IMR-90 (cell line): ENCODE data around the gene ZNF236. TPM values are rescaled to one million over a fixed set of nuclear protein-coding genes. Genes with fewer than 3 reads are reported as not detected.

Experiments
- ATAC-seq: fragments of 200-7000 bp; cut with Tn5 transposase; 2 replicates; pipeline ENCODE4 v1.9.1; 2020; ENCODE audit warnings: low read depth, mild to moderate bottlenecking, moderate library complexity
- BruUV-seq: library from RNA; stranded (reverse); fragments of 400-500 nt; replicated peaks from 2 replicates; lab custom pipeline; 2021; lab: Mats Ljungman, UMichigan
- CTCF ChIA-PET: fragments of 300-600 bp; formaldehyde crosslinking; extraction: SDS; loops from one replicate; lab custom pipeline; 2021; ENCODE audit warnings: antibody characterized with exemption; lab: Yijun Ruan, JAX
- POLR2A ChIA-PET: fragments of 300-600 bp; sonication (Branson Sonifier 250); formaldehyde crosslinking; loops from one replicate; lab custom pipeline; 2022; ENCODE audit warnings: antibody characterized with exemption; ENCODE audit not compliant: unreplicated experiment; lab: Charles Lee
- DNase-seq: peaks from one replicate; pipeline ENCODE4 v3.0.0; 2013
- H2AFZ ChIP-seq: replicated peaks from 2 replicates; pipeline ENCODE3; 2013; ENCODE audit warnings: low read length, mild to moderate bottlenecking; ENCODE audit not compliant: poor library complexity
- H2AK5ac ChIP-seq: 2 replicates; pipeline ENCODE4 v1.6.1; 2013; ENCODE audit warnings: low read depth, low read length, inconsistent platforms
- H2AK9ac ChIP-seq: replicated peaks from 2 replicates; pipeline ENCODE3; 2013; ENCODE audit warnings: mild to moderate bottlenecking, low read depth, low read length, moderate library complexity; ENCODE audit not compliant: poor library complexity
- H2BK120ac ChIP-seq: 2 replicates; pipeline ENCODE4 v1.6.1; 2013; ENCODE audit warnings: low read depth, low read length, inconsistent platforms
- H2BK15ac ChIP-seq: 3 replicates; pipeline ENCODE4 v1.6.1; 2013; ENCODE audit warnings: low read depth, low read length, inconsistent platforms
- H2BK20ac ChIP-seq: 2 replicates; pipeline ENCODE4 v1.6.1; 2013; ENCODE audit warnings: low read depth, mild to moderate bottlenecking, inconsistent platforms, low read length, moderate library complexity
- H2BK5ac ChIP-seq: 2 replicates; pipeline ENCODE4 v1.6.1; 2013; ENCODE audit warnings: mild to moderate bottlenecking, low read depth, low read length, inconsistent platforms; ENCODE audit not compliant: poor library complexity, severe bottlenecking
- H3K14ac ChIP-seq: replicated peaks from 2 replicates; pipeline ENCODE4 v1.6.1; 2013; ENCODE audit warnings: low read depth, low read length, inconsistent platforms
- H3K18ac ChIP-seq: 2 replicates; pipeline ENCODE4 v1.6.1; 2013; ENCODE audit warnings: low read depth, low read length, control low read depth
- H3K23ac ChIP-seq: 2 replicates; pipeline ENCODE4 v1.6.1; 2013; ENCODE audit warnings: low read depth, low read length, inconsistent platforms
- H3K27ac ChIP-seq: 2 replicates; pipeline ENCODE4 v1.5.1; 2013; ENCODE audit warnings: mild to moderate bottlenecking, control low read depth, low read length; ENCODE audit not compliant: insufficient read depth
- H3K27me3 ChIP-seq: 2 replicates; pipeline ENCODE4 v1.6.1; 2013; ENCODE audit warnings: low read length; ENCODE audit not compliant: control insufficient read depth, insufficient read depth
- H3K36me3 ChIP-seq: 2 replicates; pipeline ENCODE4 v1.6.1; 2013; ENCODE audit warnings: low read length, mixed read lengths; ENCODE audit not compliant: control insufficient read depth, insufficient read depth
- H3K4ac ChIP-seq: 2 replicates; pipeline ENCODE4 v1.6.1; 2013; ENCODE audit warnings: low read depth, low read length, inconsistent platforms
- H3K4me1 ChIP-seq: 2 replicates; pipeline ENCODE4 v1.6.1; 2013; ENCODE audit warnings: low read length, mixed read lengths; ENCODE audit not compliant: control insufficient read depth, insufficient read depth
- H3K4me2 ChIP-seq: 2 replicates; pipeline ENCODE4 v1.6.1; 2013; ENCODE audit warnings: low read depth, mild to moderate bottlenecking, control low read depth, low read length, moderate library complexity
- H3K4me3 ChIP-seq: 2 replicates; pipeline ENCODE4 v1.5.1; 2013; ENCODE audit warnings: low read depth, mild to moderate bottlenecking, control low read depth, low read length, moderate library complexity; ENCODE audit not compliant: insufficient read depth
- H3K56ac ChIP-seq: 2 replicates; pipeline ENCODE4 v1.6.1; 2013; ENCODE audit warnings: low read length, inconsistent platforms; ENCODE audit not compliant: insufficient read depth; ENCODE audit errors: extremely low read depth
- H3K79me1 ChIP-seq, 2 experiments: 2 replicates each; pipeline ENCODE4 v1.6.1; 2013; ENCODE audit warnings: low read length in 2 of 2, inconsistent platforms in 1 of 2, low read depth in 1 of 2
- H3K9ac ChIP-seq: 2 replicates; pipeline ENCODE4 v1.6.1; 2013; ENCODE audit warnings: low read depth, low read length, control low read depth
- H3K9me1 ChIP-seq: 2 replicates; pipeline ENCODE4 v1.6.1; 2013; ENCODE audit warnings: low read length, inconsistent platforms; ENCODE audit not compliant: insufficient read depth
- H3K9me3 ChIP-seq: 2 replicates; pipeline ENCODE4 v1.6.1; 2013; ENCODE audit warnings: low read length; ENCODE audit not compliant: control insufficient read depth, insufficient read depth
- H4K20me1 ChIP-seq: 2 replicates; pipeline ENCODE4 v1.6.1; 2013; ENCODE audit warnings: low read length, inconsistent platforms; ENCODE audit not compliant: insufficient read depth
- H4K5ac ChIP-seq: 2 replicates; pipeline ENCODE4 v1.6.1; 2013; ENCODE audit warnings: mild to moderate bottlenecking, low read depth, low read length, control low read depth
- H4K8ac ChIP-seq, 2 experiments: 2 replicates each; pipeline ENCODE4 v1.6.1; 2013; ENCODE audit warnings: low read depth in 2 of 2, low read length in 2 of 2, control low read depth in 1 of 2, inconsistent platforms in 1 of 2
- H4K91ac ChIP-seq: 2 replicates; pipeline ENCODE4 v1.6.1; 2013; ENCODE audit warnings: low read depth, low read length, inconsistent platforms; ENCODE audit not compliant: insufficient read depth
- BHLHE40 ChIP-seq: fragments of 150-350 bp; IDR thresholded peaks from 2 replicates; pipeline ENCODE4 v1.6.1; 2016; ENCODE audit warnings: mild to moderate bottlenecking, low read depth, low read length
- CEBPB ChIP-seq: IDR thresholded peaks from 2 replicates; pipeline ENCODE4 v1.6.1; 2012; ENCODE audit warnings: low read depth, low read length, improper control_type of control experiment
- CHD1 ChIP-seq: IDR thresholded peaks from 2 replicates; pipeline ENCODE4 v1.6.1; 2012; ENCODE audit warnings: low read depth, low read length, improper control_type of control experiment
- FOS ChIP-seq: fragments of 150-350 bp; IDR thresholded peaks from 2 replicates; pipeline ENCODE4 v1.6.1; 2016; ENCODE audit warnings: low read depth, low read length
- MAFK ChIP-seq: IDR thresholded peaks from 2 replicates; pipeline ENCODE4 v1.6.1; 2012; ENCODE audit warnings: low read depth, low read length, improper control_type of control experiment
- MAZ ChIP-seq: IDR thresholded peaks from 2 replicates; pipeline ENCODE4 v1.6.1; 2012; ENCODE audit warnings: low read depth, mild to moderate bottlenecking, low read length, improper control_type of control experiment, moderate library complexity, borderline replicate concordance
- MXI1 ChIP-seq: IDR thresholded peaks from 2 replicates; pipeline ENCODE4 v1.6.1; 2012; ENCODE audit warnings: low read depth, mild to moderate bottlenecking, low read length, moderate library complexity, borderline replicate concordance
- NFE2L2 ChIP-seq: fragments of 150-350 bp; IDR thresholded peaks from 2 replicates; pipeline ENCODE4 v1.6.1; 2016; ENCODE audit warnings: low read depth, mild to moderate bottlenecking, low read length
- POLR2A ChIP-seq: IDR thresholded peaks from 2 replicates; pipeline ENCODE4 v1.6.1; 2012; ENCODE audit warnings: mild to moderate bottlenecking, low read depth, low read length
- RAD21 ChIP-seq: IDR thresholded peaks from 2 replicates; pipeline ENCODE4 v1.6.1; 2012; ENCODE audit warnings: low read length, improper control_type of control experiment
- RFX5 ChIP-seq: IDR thresholded peaks from 2 replicates; pipeline ENCODE4 v1.8.0; 2012; ENCODE audit warnings: low read depth, mild to moderate bottlenecking, low read length, moderate library complexity
- SMC3 ChIP-seq: fragments of 150-350 bp; IDR thresholded peaks from 2 replicates; pipeline ENCODE4 v1.6.1; 2016; ENCODE audit warnings: low read depth, mild to moderate bottlenecking, antibody characterized with exemption, low read length, moderate library complexity
- WGBS, 2 experiments: methylation state at CpG; one replicate each; pipeline versions ENCODE4 v1.1.5 to v1.1.7; 2013; ENCODE audit warnings: missing lambda C conversion rate in 2 of 2; ENCODE audit not compliant: insufficient read length in 1 of 2; ENCODE audit errors: extremely low coverage in 2 of 2; 5-methylcytosine and 5-hydroxymethylcytosine counted together
- dilution Hi-C: fragments of 300-500 bp; cut with HindIII; formaldehyde crosslinking; loops from one replicate; pipeline ENCODE4 v1.14.3; 2018; ENCODE audit warnings: low sequenced_read_pairs; ENCODE audit not compliant: unreplicated experiment
- in situ Hi-C: fragments of 300-500 bp; cut with MboI; formaldehyde crosslinking; loops from 3 replicates; pipeline ENCODE4 v1.14.3; 2019; ENCODE audit warnings: low sequenced_read_pairs, inconsistent platforms, mixed read lengths
- intact Hi-C: fragments of 100-400 bp; cut with micrococcal nuclease; formaldehyde crosslinking; loops from 2 replicates; pipeline ENCODE4 v1.10.0; 2022
- polyA plus RNA-seq, 3 experiments: library from polyadenylated mRNA; depleted of rRNA; stranded (reverse); fragments of >200 nt; gene quantifications; 2 replicates each; pipeline ENCODE4 v1.2.3, GENCODE V29; 2012; ENCODE audit warnings: low replicate concordance in 1 of 3
- total RNA-seq: library from RNA; depleted of rRNA; stranded (reverse); fragments of >200 nt; gene quantifications from 2 replicates; pipeline ENCODE4 v1.2.3, GENCODE V29; 2012
- TF ChIP-seq, protein P1 (sequence below): conservative IDR thresholded peaks from 2 replicates; pipeline ENCODE4 v1.5.1; 2012; ENCODE audit warnings: mild to moderate bottlenecking, low read depth, low read length, improper control_type of control experiment
- TF ChIP-seq, protein P2 (sequence below): fragments of 150-350 bp; IDR thresholded peaks from 2 replicates; pipeline ENCODE4 v1.6.1; 2016; ENCODE audit warnings: low read depth, mild to moderate bottlenecking, low read length, moderate library complexity, borderline replicate concordance

Gene ZNF236
- total and polyA plus RNA-seq, 2 of the 4 experiments (the other 2 are of a cell fraction), result 3.6 to 9.7 TPM

DNA sequence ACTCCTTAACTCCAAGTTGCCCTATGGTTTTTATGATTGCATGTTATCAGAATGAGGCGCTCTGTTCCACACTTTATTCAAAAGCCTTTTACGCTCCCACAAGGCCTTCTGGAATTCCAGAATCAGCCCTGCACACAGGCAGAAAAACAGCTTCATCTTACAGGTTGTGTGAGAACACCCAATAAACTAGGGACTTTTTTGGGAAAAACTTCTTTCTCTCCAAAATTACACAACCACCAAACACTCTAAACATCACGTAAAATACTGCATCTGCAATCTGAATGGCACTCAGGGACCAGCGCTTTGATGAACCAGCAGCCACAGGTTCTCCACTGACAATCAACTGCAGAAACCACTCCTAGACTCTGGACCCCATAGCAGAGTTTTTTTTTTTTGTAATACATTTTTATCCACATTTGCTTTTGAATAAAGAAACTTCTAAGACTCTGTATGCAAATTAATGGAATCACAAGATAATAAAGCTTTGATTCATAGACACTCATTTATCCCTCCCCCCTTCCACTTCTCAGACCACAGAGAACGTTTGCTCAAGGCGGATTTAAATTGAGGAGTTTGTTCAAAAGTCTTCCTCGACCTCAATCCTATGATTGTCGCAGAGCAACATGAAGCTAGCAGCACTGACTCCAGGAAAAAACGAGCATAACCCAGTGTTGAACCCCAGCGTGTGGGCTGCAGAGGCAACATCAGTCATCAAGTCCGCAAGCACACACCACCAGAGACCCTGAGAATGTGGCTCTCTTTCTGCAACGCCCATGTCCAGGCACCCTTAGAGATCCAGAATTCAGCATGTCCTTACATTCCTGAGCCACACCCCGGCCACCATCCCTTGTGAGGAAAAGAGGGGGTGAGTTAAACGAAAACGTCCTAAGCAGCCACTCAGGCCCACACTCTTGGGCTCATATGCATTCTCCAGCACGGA is 193.7 kb downstream of the ZNF236 start:
- Histone ChIP-seq H3K23ac (no peak overlapping the region), H2BK5ac (no peak overlapping the region), H3K9me3 (no peaks in the 10 kb centered on the region), H3K4ac (no peak overlapping the region), H4K5ac (no peak overlapping the region), H2BK15ac (no peak overlapping the region), H3K9me1 (no peaks in the 10 kb centered on the region), H3K4me1 (no peaks in the 10 kb centered on the region), H2AK9ac (no peak overlapping the region), H4K8ac (no peak overlapping the region), H2AK5ac (no peak overlapping the region), H3K36me3 (peaks cover 3% of the 10 kb centered on the region; the same call in 1 of the 2 replicates), H3K18ac (no peak overlapping the region), H3K9ac (no peak overlapping the region), H4K20me1 (no peaks in the 10 kb centered on the region), H2BK120ac (no peak overlapping the region), H3K4me3 (no peak overlapping the region), H3K4me2 (no peak overlapping the region), H3K56ac (no peak overlapping the region), H4K91ac (no peak overlapping the region), H2BK20ac (no peak overlapping the region), H3K79me1 (no peaks in the 10 kb centered on the region), H2AFZ (no peak overlapping the region), H3K27me3 (no peaks in the 10 kb centered on the region; the same call in 1 of the 2 replicates), H3K14ac (no peak overlapping the region), H3K27ac (no peak overlapping the region)
- dilution Hi-C loops, result no loop called here
- ATAC-seq, result no peak
- 80% methylated on average over 1 of the region's 16 CpGs; no CpG with 5 or more reads in 1 of the 2 experiments for WGBS, 2 experiments
- BruUV-seq, result no TSS peak
- ChIA-PET CTCF (no interaction called here), POLR2A (no interaction called here)
- no peak for DNase-seq
- in situ Hi-C loops, result no loop called here
- TF ChIP-seq MAFK (no peak), CHD1 (no peak), MAZ (no peak), POLR2A (no peak), MXI1 (no peak), RAD21 (no peak), SMC3 (no peak), CEBPB (no peak), NFE2L2 (no peak), FOS (no peak), BHLHE40 (no peak), RFX5 (no peak)
- TF ChIP-seq, protein P1, sequence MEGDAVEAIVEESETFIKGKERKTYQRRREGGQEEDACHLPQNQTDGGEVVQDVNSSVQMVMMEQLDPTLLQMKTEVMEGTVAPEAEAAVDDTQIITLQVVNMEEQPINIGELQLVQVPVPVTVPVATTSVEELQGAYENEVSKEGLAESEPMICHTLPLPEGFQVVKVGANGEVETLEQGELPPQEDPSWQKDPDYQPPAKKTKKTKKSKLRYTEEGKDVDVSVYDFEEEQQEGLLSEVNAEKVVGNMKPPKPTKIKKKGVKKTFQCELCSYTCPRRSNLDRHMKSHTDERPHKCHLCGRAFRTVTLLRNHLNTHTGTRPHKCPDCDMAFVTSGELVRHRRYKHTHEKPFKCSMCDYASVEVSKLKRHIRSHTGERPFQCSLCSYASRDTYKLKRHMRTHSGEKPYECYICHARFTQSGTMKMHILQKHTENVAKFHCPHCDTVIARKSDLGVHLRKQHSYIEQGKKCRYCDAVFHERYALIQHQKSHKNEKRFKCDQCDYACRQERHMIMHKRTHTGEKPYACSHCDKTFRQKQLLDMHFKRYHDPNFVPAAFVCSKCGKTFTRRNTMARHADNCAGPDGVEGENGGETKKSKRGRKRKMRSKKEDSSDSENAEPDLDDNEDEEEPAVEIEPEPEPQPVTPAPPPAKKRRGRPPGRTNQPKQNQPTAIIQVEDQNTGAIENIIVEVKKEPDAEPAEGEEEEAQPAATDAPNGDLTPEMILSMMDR, result no peak
- TF ChIP-seq, protein P2, sequence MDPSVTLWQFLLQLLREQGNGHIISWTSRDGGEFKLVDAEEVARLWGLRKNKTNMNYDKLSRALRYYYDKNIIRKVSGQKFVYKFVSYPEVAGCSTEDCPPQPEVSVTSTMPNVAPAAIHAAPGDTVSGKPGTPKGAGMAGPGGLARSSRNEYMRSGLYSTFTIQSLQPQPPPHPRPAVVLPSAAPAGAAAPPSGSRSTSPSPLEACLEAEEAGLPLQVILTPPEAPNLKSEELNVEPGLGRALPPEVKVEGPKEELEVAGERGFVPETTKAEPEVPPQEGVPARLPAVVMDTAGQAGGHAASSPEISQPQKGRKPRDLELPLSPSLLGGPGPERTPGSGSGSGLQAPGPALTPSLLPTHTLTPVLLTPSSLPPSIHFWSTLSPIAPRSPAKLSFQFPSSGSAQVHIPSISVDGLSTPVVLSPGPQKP, result no peak
- intact Hi-C loops, result no loop called here
